SK-N-SH treated with all-trans-retinoic acid at 6 μM for 48 hours (cell line): ENCODE measurements around the gene ANO9.
A peak's percentile ranks its signal among the peaks of the same experiment; 100 is the strongest.

ENCODE experiments used
- ATAC-seq: fragments of 200-7000 bp; cut with Tn5 transposase; 3 replicates; pipeline ENCODE4 v1.9.1; 2020; ENCODE audit warnings: mild to moderate bottlenecking, moderate library complexity
- BACH2 ChIP-seq: fragments of 250-450 bp; sonication (Bioruptor Pico); IDR thresholded peaks from 2 replicates; pipeline ENCODE4 v1.9.0; 2021; ENCODE audit warnings: mild to moderate bottlenecking, borderline replicate concordance
- CSDC2 ChIP-seq: fragments of 250-450 bp; sonication (Bioruptor Pico); IDR thresholded peaks from 2 replicates; pipeline ENCODE4 v1.5.0; 2020; ENCODE audit warnings: mild to moderate bottlenecking, moderate library complexity
- ESRRG ChIP-seq: fragments of 250-450 bp; sonication (Bioruptor Pico); IDR thresholded peaks from 2 replicates; pipeline ENCODE4 v1.6.1; 2021; ENCODE audit warnings: mild to moderate bottlenecking
- GLIS3 ChIP-seq: fragments of 250-450 bp; sonication (Bioruptor Pico); IDR thresholded peaks from 2 replicates; pipeline ENCODE4 v1.5.0; 2020; ENCODE audit warnings: mild to moderate bottlenecking, moderate library complexity
- ISL1 ChIP-seq: fragments of 250-450 bp; sonication (Bioruptor Pico); IDR thresholded peaks from 2 replicates; pipeline ENCODE4 v2.1.2; 2022; ENCODE audit warnings: mild to moderate bottlenecking, moderate library complexity
- OSR1 ChIP-seq: fragments of 250-450 bp; sonication (Bioruptor Pico); IDR thresholded peaks from 2 replicates; pipeline ENCODE4 v1.8.0; 2022; ENCODE audit warnings: moderate library complexity, mild to moderate bottlenecking, inconsistent platforms
- PPARA ChIP-seq: fragments of 250-450 bp; sonication (Bioruptor Pico); IDR thresholded peaks from 2 replicates; pipeline ENCODE4 v1.5.0; 2020; ENCODE audit warnings: mild to moderate bottlenecking, borderline replicate concordance
- RARB ChIP-seq: fragments of 250-450 bp; sonication (Bioruptor Pico); IDR thresholded peaks from 2 replicates; pipeline ENCODE4 v1.8.0; 2021; ENCODE audit warnings: mild to moderate bottlenecking, moderate library complexity
- SNAI2 ChIP-seq: fragments of 250-450 bp; sonication (Bioruptor Pico); IDR thresholded peaks from 2 replicates; pipeline ENCODE4 v1.5.0; 2020; ENCODE audit warnings: mild to moderate bottlenecking, moderate library complexity
- TCF4 ChIP-seq: fragments of 250-450 bp; sonication (Bioruptor Pico); IDR thresholded peaks from 2 replicates; pipeline ENCODE4 v1.8.0; 2021; ENCODE audit warnings: mild to moderate bottlenecking, moderate library complexity, borderline replicate concordance
- TOX ChIP-seq: fragments of 250-450 bp; sonication (Bioruptor Pico); IDR thresholded peaks from 2 replicates; pipeline ENCODE4 v1.8.0; 2021; ENCODE audit warnings: mild to moderate bottlenecking, moderate library complexity, borderline replicate concordance
- ZC3H10 ChIP-seq: fragments of 250-450 bp; sonication (Bioruptor Pico); IDR thresholded peaks from 2 replicates; pipeline ENCODE4 v1.5.1; 2021; ENCODE audit warnings: mild to moderate bottlenecking, moderate library complexity
- ZFP3 ChIP-seq: fragments of 250-450 bp; sonication (Bioruptor Pico); IDR thresholded peaks from 2 replicates; pipeline ENCODE4 v1.5.0; 2020; ENCODE audit warnings: mild to moderate bottlenecking, moderate library complexity
- ZFP30 ChIP-seq: fragments of 450-650 bp; formaldehyde crosslinking; IDR thresholded peaks from 2 replicates; pipeline ENCODE4 v1.5.0; 2022; ENCODE audit warnings: mild to moderate bottlenecking, moderate library complexity
- ZNF565 ChIP-seq: fragments of 450-650 bp; formaldehyde crosslinking; conservative IDR thresholded peaks from 2 replicates; pipeline ENCODE4 v1.5.0; 2020; ENCODE audit warnings: low read depth, mild to moderate bottlenecking, moderate library complexity
- ZNF70 ChIP-seq: fragments of 450-650 bp; formaldehyde crosslinking; IDR thresholded peaks from 2 replicates; pipeline ENCODE4 v1.5.0; 2020; ENCODE audit warnings: mild to moderate bottlenecking, moderate library complexity
- ZNF8 ChIP-seq: fragments of 450-650 bp; formaldehyde crosslinking; IDR thresholded peaks from 2 replicates; pipeline ENCODE4 v1.5.0; 2020; ENCODE audit warnings: mild to moderate bottlenecking, moderate library complexity
- TF ChIP-seq, protein P1 (sequence below): fragments of 250-450 bp; sonication (Bioruptor Pico); IDR thresholded peaks from 2 replicates; pipeline ENCODE4 v1.5.1; 2020; ENCODE audit warnings: low read depth, mild to moderate bottlenecking, moderate library complexity
- TF ChIP-seq, protein P2 (sequence below): fragments of 250-450 bp; sonication (Bioruptor Pico); IDR thresholded peaks from 2 replicates; pipeline ENCODE4 v1.5.0; 2020; ENCODE audit warnings: mild to moderate bottlenecking, moderate library complexity
- TF ChIP-seq, protein P3 (sequence below): fragments of 250-450 bp; sonication (Bioruptor Pico); IDR thresholded peaks from 2 replicates; pipeline ENCODE4 v1.8.0; 2021; ENCODE audit warnings: low read depth, mild to moderate bottlenecking, moderate library complexity, borderline replicate concordance
- TF ChIP-seq, protein P4 (sequence below): fragments of 250-450 bp; sonication (Bioruptor Pico); IDR thresholded peaks from 2 replicates; pipeline ENCODE4 v1.5.1; 2021; ENCODE audit warnings: mild to moderate bottlenecking, moderate library complexity

Gene ANO9

DNA sequence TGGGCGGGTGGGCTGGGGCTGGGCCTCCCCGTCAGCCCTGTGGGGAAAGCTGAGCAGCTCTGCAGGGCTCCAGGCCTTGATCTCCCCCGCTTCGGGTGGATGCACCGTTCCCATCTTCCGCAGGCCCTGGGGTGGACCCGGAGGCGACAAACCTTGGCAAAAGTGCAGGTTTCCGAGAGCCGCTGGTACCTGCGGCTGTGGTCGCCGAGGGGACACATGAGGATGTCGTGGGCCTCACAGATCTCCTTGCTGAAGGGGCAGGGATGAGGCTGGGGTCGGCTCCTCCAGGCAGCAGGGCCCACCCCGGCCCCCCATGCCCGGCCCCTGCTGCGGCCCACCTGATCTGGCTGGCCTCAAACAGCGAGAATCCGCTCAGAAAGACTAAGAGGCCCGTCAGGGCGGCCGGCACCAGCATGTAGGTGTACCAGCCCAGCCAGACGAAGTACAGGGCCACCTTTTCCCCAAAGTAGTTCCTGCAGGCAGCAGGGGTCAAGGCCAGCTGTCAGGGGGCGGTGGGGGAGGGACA is 11.8 kb downstream of the ANO9 start (continued):
- TF ChIP-seq, protein P1, sequence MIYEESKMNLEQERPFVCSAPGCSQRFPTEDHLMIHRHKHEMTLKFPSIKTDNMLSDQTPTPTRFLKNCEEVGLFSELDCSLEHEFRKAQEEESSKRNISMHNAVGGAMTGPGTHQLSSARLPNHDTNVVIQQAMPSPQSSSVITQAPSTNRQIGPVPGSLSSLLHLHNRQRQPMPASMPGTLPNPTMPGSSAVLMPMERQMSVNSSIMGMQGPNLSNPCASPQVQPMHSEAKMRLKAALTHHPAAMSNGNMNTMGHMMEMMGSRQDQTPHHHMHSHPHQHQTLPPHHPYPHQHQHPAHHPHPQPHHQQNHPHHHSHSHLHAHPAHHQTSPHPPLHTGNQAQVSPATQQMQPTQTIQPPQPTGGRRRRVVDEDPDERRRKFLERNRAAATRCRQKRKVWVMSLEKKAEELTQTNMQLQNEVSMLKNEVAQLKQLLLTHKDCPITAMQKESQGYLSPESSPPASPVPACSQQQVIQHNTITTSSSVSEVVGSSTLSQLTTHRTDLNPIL (CRISPR knock-in tag) = no peak

DNA sequence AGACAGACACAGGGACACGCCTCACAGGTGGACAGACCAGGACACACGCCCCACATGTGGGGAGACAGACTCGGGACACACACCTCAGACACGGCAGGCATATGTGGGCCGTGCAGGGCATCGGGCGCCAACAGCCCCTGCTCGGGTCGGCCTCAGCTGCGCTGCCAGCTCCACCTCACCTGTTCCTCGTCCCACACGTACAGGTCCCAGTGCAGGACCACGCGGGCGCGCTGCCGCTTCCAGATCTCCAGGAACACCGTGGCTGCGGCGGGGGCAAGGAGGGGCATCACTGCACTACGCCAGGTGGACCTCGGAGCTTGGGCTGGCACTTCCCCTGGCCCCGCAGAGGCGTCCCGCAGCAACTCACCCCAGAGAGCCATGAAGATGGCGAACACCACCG is 12.4 kb downstream of the ANO9 start:
- ATAC-seq = peak; percentile 18; the same call in 2 of the 3 replicates
- TF ChIP-seq, protein P1 (CRISPR knock-in tag) = no peak
- TF ChIP-seq GLIS3 (CRISPR knock-in tag) (no peak), CSDC2 (CRISPR knock-in tag) (no peak), ZFP3 (CRISPR knock-in tag) (no peak), ZNF565 (CRISPR knock-in tag) (no peak), ISL1 (no peak), PPARA (CRISPR knock-in tag) (no peak), ZNF70 (CRISPR knock-in tag) (no peak), ESRRG (CRISPR knock-in tag) (no peak), TCF4 (CRISPR knock-in tag) (no peak), TOX (no peak), SNAI2 (no peak), ZC3H10 (CRISPR knock-in tag) (no peak), RARB (CRISPR knock-in tag) (no peak), OSR1 (CRISPR knock-in tag) (no peak)
- TF ChIP-seq, protein P2, sequence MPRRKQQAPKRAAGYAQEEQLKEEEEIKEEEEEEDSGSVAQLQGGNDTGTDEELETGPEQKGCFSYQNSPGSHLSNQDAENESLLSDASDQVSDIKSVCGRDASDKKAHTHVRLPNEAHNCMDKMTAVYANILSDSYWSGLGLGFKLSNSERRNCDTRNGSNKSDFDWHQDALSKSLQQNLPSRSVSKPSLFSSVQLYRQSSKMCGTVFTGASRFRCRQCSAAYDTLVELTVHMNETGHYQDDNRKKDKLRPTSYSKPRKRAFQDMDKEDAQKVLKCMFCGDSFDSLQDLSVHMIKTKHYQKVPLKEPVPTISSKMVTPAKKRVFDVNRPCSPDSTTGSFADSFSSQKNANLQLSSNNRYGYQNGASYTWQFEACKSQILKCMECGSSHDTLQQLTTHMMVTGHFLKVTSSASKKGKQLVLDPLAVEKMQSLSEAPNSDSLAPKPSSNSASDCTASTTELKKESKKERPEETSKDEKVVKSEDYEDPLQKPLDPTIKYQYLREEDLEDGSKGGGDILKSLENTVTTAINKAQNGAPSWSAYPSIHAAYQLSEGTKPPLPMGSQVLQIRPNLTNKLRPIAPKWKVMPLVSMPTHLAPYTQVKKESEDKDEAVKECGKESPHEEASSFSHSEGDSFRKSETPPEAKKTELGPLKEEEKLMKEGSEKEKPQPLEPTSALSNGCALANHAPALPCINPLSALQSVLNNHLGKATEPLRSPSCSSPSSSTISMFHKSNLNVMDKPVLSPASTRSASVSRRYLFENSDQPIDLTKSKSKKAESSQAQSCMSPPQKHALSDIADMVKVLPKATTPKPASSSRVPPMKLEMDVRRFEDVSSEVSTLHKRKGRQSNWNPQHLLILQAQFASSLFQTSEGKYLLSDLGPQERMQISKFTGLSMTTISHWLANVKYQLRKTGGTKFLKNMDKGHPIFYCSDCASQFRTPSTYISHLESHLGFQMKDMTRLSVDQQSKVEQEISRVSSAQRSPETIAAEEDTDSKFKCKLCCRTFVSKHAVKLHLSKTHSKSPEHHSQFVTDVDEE (CRISPR knock-in tag) = no peak
- TF ChIP-seq, protein P3, sequence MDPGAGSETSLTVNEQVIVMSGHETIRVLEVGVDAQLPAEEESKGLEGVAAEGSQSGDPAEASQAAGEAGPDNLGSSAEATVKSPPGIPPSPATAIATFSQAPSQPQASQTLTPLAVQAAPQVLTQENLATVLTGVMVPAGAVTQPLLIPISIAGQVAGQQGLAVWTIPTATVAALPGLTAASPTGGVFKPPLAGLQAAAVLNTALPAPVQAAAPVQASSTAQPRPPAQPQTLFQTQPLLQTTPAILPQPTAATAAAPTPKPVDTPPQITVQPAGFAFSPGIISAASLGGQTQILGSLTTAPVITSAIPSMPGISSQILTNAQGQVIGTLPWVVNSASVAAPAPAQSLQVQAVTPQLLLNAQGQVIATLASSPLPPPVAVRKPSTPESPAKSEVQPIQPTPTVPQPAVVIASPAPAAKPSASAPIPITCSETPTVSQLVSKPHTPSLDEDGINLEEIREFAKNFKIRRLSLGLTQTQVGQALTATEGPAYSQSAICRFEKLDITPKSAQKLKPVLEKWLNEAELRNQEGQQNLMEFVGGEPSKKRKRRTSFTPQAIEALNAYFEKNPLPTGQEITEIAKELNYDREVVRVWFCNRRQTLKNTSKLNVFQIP = no peak
- TF ChIP-seq, protein P4, sequence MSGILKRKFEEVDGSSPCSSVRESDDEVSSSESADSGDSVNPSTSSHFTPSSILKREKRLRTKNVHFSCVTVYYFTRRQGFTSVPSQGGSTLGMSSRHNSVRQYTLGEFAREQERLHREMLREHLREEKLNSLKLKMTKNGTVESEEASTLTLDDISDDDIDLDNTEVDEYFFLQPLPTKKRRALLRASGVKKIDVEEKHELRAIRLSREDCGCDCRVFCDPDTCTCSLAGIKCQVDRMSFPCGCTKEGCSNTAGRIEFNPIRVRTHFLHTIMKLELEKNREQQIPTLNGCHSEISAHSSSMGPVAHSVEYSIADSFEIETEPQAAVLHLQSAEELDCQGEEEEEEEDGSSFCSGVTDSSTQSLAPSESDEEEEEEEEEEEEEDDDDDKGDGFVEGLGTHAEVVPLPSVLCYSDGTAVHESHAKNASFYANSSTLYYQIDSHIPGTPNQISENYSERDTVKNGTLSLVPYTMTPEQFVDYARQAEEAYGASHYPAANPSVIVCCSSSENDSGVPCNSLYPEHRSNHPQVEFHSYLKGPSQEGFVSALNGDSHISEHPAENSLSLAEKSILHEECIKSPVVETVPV = no peak

DNA sequence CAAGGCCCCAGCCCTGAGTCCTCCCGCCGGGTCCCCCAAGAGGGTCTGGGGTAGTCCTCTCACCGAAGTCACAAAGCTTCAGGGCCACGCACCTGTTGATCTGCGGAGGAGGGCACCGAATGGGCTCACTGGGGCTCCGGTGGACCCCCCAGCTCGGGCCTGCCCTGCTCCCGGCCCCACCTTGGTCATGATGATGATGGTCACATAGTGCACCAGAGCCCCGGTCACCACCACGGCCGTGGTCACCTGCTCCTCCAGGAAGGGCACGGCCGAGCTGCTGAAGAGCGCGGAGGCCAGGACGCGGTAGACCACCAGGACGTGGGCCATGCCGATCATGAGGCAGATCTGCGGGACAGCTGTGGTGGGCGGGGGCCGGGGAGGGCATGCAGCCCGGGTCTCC is 13.5 kb downstream of the ANO9 start:
- ATAC-seq = no peak
- TF ChIP-seq ZNF565 (CRISPR knock-in tag) = no peak
- TF ChIP-seq ZNF70 (CRISPR knock-in tag) = no peak

DNA sequence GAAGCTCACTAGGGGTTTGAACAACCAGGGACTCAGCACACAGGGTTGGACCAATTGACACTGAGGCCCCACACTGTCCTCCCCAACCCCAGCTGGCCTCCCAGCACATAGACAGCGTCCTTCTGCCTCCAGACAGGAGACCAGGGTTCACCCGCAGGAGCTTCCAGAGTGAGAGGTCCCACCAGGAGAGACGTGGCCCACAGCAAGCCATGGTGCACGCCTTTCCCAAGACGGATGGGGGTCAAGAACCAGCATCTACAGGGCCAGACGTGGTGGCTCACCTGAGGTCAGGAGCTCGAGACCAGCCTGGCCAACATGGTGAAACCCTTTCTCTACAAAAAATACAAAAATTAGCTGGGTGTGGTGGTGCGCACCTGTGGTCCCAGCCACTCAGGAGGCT is 15.0 kb downstream of the ANO9 start:
- ATAC-seq = no peak
- TF ChIP-seq ZFP30 (CRISPR knock-in tag) (no peak), TOX (no peak), PPARA (CRISPR knock-in tag) (no peak), BACH2 (CRISPR knock-in tag) (no peak), OSR1 (CRISPR knock-in tag) (no peak), ZC3H10 (CRISPR knock-in tag) (no peak), ISL1 (no peak), SNAI2 (no peak), ZNF8 (CRISPR knock-in tag) (no peak), CSDC2 (CRISPR knock-in tag) (no peak), GLIS3 (CRISPR knock-in tag) (no peak), ZNF70 (CRISPR knock-in tag) (no peak)
- TF ChIP-seq, protein P2 (CRISPR knock-in tag) = no peak
- TF ChIP-seq, protein P3 = no peak
